Measurements from ENCODE around the gene PDE8B.

GRCh38 chr5:77304388-77304787 lies 93.9 kb downstream of the PDE8B start:
- TF ChIP-seq CTCF (IDR thresholded peaks at IDR 0.05; ENCODE audit: low read depth, low read length) = no peak
- no peak for TF ChIP-seq EZH2phosphoT487 (IDR thresholded peaks at IDR 0.05; ENCODE audit: low read depth)
